Measurements from ENCODE around the gene PI4KB. TPM values are rescaled to one million over a fixed set of nuclear protein-coding genes. Genes with fewer than 3 reads are reported as not detected.

PI4KB gene
- total RNA-seq, 1 experiment from 2014 or later = 52.7 TPM

GRCh38 chr1:151294742-151295462, 32.3 kb downstream of the PI4KB start:
- DNase-seq (ENCODE audit: low read depth, low spot score) (no peak), ATAC-seq (no peak)
- no peak overlapping the region for H3K4me3 ChIP-seq (ENCODE audit: low read depth in 2 of 2, low read length in 2 of 2)
- TF ChIP-seq SIN3A (IDR thresholded peaks at IDR 0.05; ENCODE audit: borderline replicate concordance, insufficient read depth, low read depth, low read length) = no peak
- TF ChIP-seq POLR2AphosphoS5 (IDR thresholded peaks at IDR 0.05; ENCODE audit: low read depth, low read length) = no peak
- TF ChIP-seq CTCF (IDR thresholded peaks at IDR 0.05) = no peak
- in situ Hi-C loops (cut with HindIII; ENCODE audit: low pct_unique_long_range_greater_than_20kb, low sequenced_read_pairs) (no loop called here), intact Hi-C loops (cut with micrococcal nuclease; ENCODE audit: unreplicated experiment) (no loop called here)
- no peaks in the 10 kb centered on the region for H3K27me3 ChIP-seq (ENCODE audit: control insufficient read depth, insufficient read depth, low read length)
- no TSS peak for BruUV-seq (replicated peaks)
- ChIA-PET CTCF (interaction anchor here (0.6 kb wide), 1 partner anchor 22 kb away, joined by 3 read pairs; no protein-coding TSS in a partner anchor), POLR2A (interaction anchor here (0.6 kb wide), 1 partner anchor 194 kb away, joined by 5 read pairs; no protein-coding TSS in a partner anchor)
- peaks cover 3% of the 10 kb centered on the region; the same call in 1 of the 2 replicates for H3K4me1 ChIP-seq (ENCODE audit: control insufficient read depth, insufficient read depth, low read length)
- no peaks in the 10 kb centered on the region for H3K9me3 ChIP-seq (ENCODE audit: control insufficient read depth, insufficient read depth, low read depth, low read length)
- no peak overlapping the region for H3K27ac ChIP-seq (ENCODE audit: low read length)
- H3K36me3 ChIP-seq (ENCODE audit: control insufficient read depth, insufficient read depth, low read length) = peaks cover 19% of the 10 kb centered on the region

GRCh38 chr1:151293093-151293492, 34.1 kb downstream of the PI4KB start:
- Histone ChIP-seq H3K27me3 (ENCODE audit: control insufficient read depth, insufficient read depth, low read length) (no peaks in the 10 kb centered on the region), H3K4me3 (ENCODE audit: low read depth in 2 of 2, low read length in 2 of 2) (no peak overlapping the region), H3K9me3 (ENCODE audit: control insufficient read depth, insufficient read depth, low read depth, low read length) (no peaks in the 10 kb centered on the region), H3K36me3 (ENCODE audit: control insufficient read depth, insufficient read depth, low read length) (peaks cover 12% of the 10 kb centered on the region), H3K4me1 (ENCODE audit: control insufficient read depth, insufficient read depth, low read length) (peaks cover 3% of the 10 kb centered on the region; the same call in 1 of the 2 replicates), H3K27ac (ENCODE audit: low read length) (no peak overlapping the region)
- TF ChIP-seq SIN3A (IDR thresholded peaks at IDR 0.05; ENCODE audit: borderline replicate concordance, insufficient read depth, low read depth, low read length) = no peak
- intact Hi-C loops (cut with micrococcal nuclease; ENCODE audit: unreplicated experiment) (no loop called here), in situ Hi-C loops (cut with HindIII; ENCODE audit: low pct_unique_long_range_greater_than_20kb, low sequenced_read_pairs) (no loop called here)
- BruUV-seq (replicated peaks) = no TSS peak
- CTCF ChIA-PET = no interaction called here
- POLR2A ChIA-PET = no interaction called here
- no peak for DNase-seq (ENCODE audit: low read depth, low spot score)
- no peak for ATAC-seq

- H3K27me3 ChIP-seq (ENCODE audit: control insufficient read depth, insufficient read depth, low read length) = no peaks in the 10 kb centered on the region
- no peaks in the 10 kb centered on the region for H3K9me3 ChIP-seq (ENCODE audit: control insufficient read depth, insufficient read depth, low read depth, low read length)
- ChIA-PET CTCF (interaction anchor here (1.0 kb wide), 1 partner anchor 8 kb away, joined by 8 read pairs; no protein-coding TSS in a partner anchor), POLR2A (interaction anchor here (0.8 kb wide), 1 partner anchor 11 kb away, joined by 3 read pairs; no protein-coding TSS in a partner anchor)
- H3K36me3 ChIP-seq (ENCODE audit: control insufficient read depth, insufficient read depth, low read length) = peaks cover 8% of the 10 kb centered on the region
- H3K27ac ChIP-seq (ENCODE audit: low read length) = no peak overlapping the region
- BruUV-seq (replicated peaks) = no TSS peak
- H3K4me1 ChIP-seq (ENCODE audit: control insufficient read depth, insufficient read depth, low read length) = peaks cover 3% of the 10 kb centered on the region; the same call in 1 of the 2 replicates
- intact Hi-C loops (cut with micrococcal nuclease; ENCODE audit: unreplicated experiment) = no loop called here
- no peak overlapping the region for H3K4me3 ChIP-seq (ENCODE audit: low read depth in 2 of 2, low read length in 2 of 2)
- in situ Hi-C loops (cut with HindIII; ENCODE audit: low pct_unique_long_range_greater_than_20kb, low sequenced_read_pairs) = no loop called here
- no peak for ATAC-seq
- TF ChIP-seq POLR2AphosphoS5 (IDR thresholded peaks at IDR 0.05; ENCODE audit: low read depth, low read length) (peak; percentile 54), REST (IDR thresholded peaks at IDR 0.05; ENCODE audit: insufficient read depth in 1 of 2, low read depth in 2 of 2, low read length in 1 of 2) (no peak), TCF7L2 (IDR thresholded peaks at IDR 0.05; ENCODE audit: low read depth, low read length) (no peak)
- no peak for DNase-seq (ENCODE audit: low read depth, low spot score)
Measured at GRCh38 chr1:151292207-151293030, 34.8 kb downstream of the PI4KB start.
